K562 (cell line): ENCODE results near the gene TAMALIN. TPM values are rescaled to one million over a fixed set of nuclear protein-coding genes. Genes with fewer than 3 reads are reported as not detected.

Experiments
- ATAC-seq: fragments of 200-7000 bp; cut with Tn5 transposase; 3 replicates; pipeline ENCODE4 v1.9.1; 2020; ENCODE audit warnings: moderate library complexity
- BruUV-seq: library from RNA; stranded (reverse); fragments of 400-500 nt; replicated peaks from 2 replicates; lab custom pipeline; 2021; lab: Mats Ljungman, UMichigan
- CTCF ChIA-PET: fragments of 300-600 bp; formaldehyde crosslinking; extraction: SDS; loops from one replicate; lab custom pipeline; 2021; ENCODE audit warnings: low intra/inter-chr PET ratio; lab: Yijun Ruan, JAX
- POLR2A ChIA-PET: fragments of 300-600, 350-650 bp; sonication (Branson Sonifier 250); formaldehyde crosslinking; extraction: SDS; loops from one replicate; lab custom pipeline; 2021; ENCODE audit warnings: antibody characterized with exemption, inconsistent platforms; lab: Yijun Ruan, JAX
- DNase-seq, 4 experiments: peaks; one replicate each; pipeline versions ENCODE4 v3.0.0 to v3.0.0-alpha.2; 2011 to 2018; ENCODE audit warnings: low spot score in 3 of 4, mixed read lengths in 3 of 4; ENCODE audit errors: extremely low read depth in 1 of 4
- FAIRE-seq: peaks from 2 replicates; lab custom pipeline; 2011; peaks lifted over from hg19 to GRCh38; lab: Jason Lieb, UNC
- H2AFZ ChIP-seq: 2 replicates; pipeline ENCODE4 v1.6.0; 2011; ENCODE audit warnings: low read depth, low read length, control low read depth, inconsistent platforms
- H3K27ac ChIP-seq: fragments of 200-600 bp; 3 replicates; pipeline ENCODE4 v1.8.0; 2011; ENCODE audit warnings: low read depth, mild to moderate bottlenecking, control low read depth, inconsistent platforms, low read length, moderate library complexity, mixed read lengths; ENCODE audit errors: extremely low read depth
- H3K27me3 ChIP-seq, 2 experiments: fragments of 300-600 bp in 1 of 2; 2 replicates in 1 of 2; 3 replicates in 1 of 2; pipeline versions ENCODE4 v1.6.0 to v1.8.0; 2011; ENCODE audit warnings: inconsistent platforms in 2 of 2, low read length in 2 of 2, mild to moderate bottlenecking in 1 of 2, mixed read lengths in 1 of 2, moderate library complexity in 1 of 2; ENCODE audit not compliant: control insufficient read depth in 2 of 2, insufficient read depth in 2 of 2
- H3K36me3 ChIP-seq: fragments of 300-600 bp; 3 replicates; pipeline ENCODE4 v1.8.0; 2011; ENCODE audit warnings: mild to moderate bottlenecking, low read length, inconsistent platforms; ENCODE audit not compliant: control insufficient read depth, insufficient read depth
- H3K4me1 ChIP-seq, 2 experiments: fragments of 200-600 bp in 1 of 2; replicated peaks in 1 of 2; 2 replicates in 1 of 2; 3 replicates in 1 of 2; pipeline versions ENCODE4 v1.5.1 to v1.8.0; 2011; ENCODE audit warnings: inconsistent platforms in 2 of 2, low read length in 2 of 2, mild to moderate bottlenecking in 1 of 2, mixed read lengths in 1 of 2, moderate library complexity in 1 of 2; ENCODE audit not compliant: control insufficient read depth in 2 of 2, insufficient read depth in 2 of 2
- H3K4me2 ChIP-seq: 2 replicates; pipeline ENCODE4 v1.6.1; 2011; ENCODE audit warnings: low read length, control low read depth, inconsistent platforms, mixed read lengths; ENCODE audit not compliant: insufficient read depth
- H3K4me3 ChIP-seq: fragments of 200-600 bp; sonication (generic), shearing (Covaris generic); 2 replicates; pipeline ENCODE4 v1.5.1; 2016; ENCODE audit warnings: control low read depth, inconsistent platforms
- H3K79me2 ChIP-seq: fragments of 200-600 bp; 3 replicates; pipeline ENCODE4 v1.8.0; 2011; ENCODE audit warnings: low read length, inconsistent platforms; ENCODE audit not compliant: control insufficient read depth, insufficient read depth
- H3K9ac ChIP-seq, 2 experiments: 2 replicates each; pipeline versions ENCODE4 v1.6.0 to v1.6.1; 2011; ENCODE audit warnings: low read depth in 2 of 2, low read length in 2 of 2, control low read depth in 1 of 2, inconsistent platforms in 1 of 2, mild to moderate bottlenecking in 1 of 2, mixed read lengths in 1 of 2; ENCODE audit not compliant: insufficient read depth in 1 of 2
- H3K9me1 ChIP-seq: one replicate; pipeline ENCODE4 v1.6.0; 2011; ENCODE audit warnings: inconsistent platforms, mild to moderate bottlenecking, low read length, moderate library complexity; ENCODE audit not compliant: control insufficient read depth, insufficient read depth
- H3K9me3 ChIP-seq: replicated peaks from 2 replicates; pipeline ENCODE4 v1.5.1; 2011; ENCODE audit warnings: low read depth, low read length, inconsistent platforms; ENCODE audit not compliant: control insufficient read depth, insufficient read depth
- H4K20me1 ChIP-seq: replicated peaks from 2 replicates; pipeline ENCODE4 v1.6.1; 2011; ENCODE audit warnings: low read length, inconsistent platforms, mixed read lengths; ENCODE audit not compliant: control insufficient read depth, insufficient read depth
- DACH1 ChIP-seq: fragments of 450-650 bp; IDR thresholded peaks from 2 replicates; pipeline ENCODE4 v1.6.1; 2018; ENCODE audit not compliant: partially characterized antibody
- ELK1 ChIP-seq: sonication (generic); formaldehyde crosslinking; IDR thresholded peaks from 2 replicates; pipeline ENCODE4 v1.8.1; 2022; ENCODE audit warnings: missing genetic modification reagents
- SRF ChIP-seq, 2 experiments: fragments of 250-450, 450-650 bp in 1 of 2; sonication (Bioruptor Pico) in 1 of 2; sonication (generic) in 1 of 2; formaldehyde crosslinking; IDR thresholded peaks; 2 replicates each; pipeline versions ENCODE4 v1.5.0 to v1.5.1; 2020 to 2022; ENCODE audit warnings: mild to moderate bottlenecking in 1 of 2, missing genetic modification reagents in 1 of 2
- ZNF239 ChIP-seq: fragments of 250-450 bp; sonication (Bioruptor Pico); IDR thresholded peaks from 2 replicates; pipeline ENCODE4 v1.4.0; 2020; ENCODE audit warnings: mild to moderate bottlenecking
- WGBS: fragments of 100-300 bp; shearing (Covaris generic); methylation state at CpG from one replicate; pipeline ENCODE4 v1.1.6; 2016; ENCODE audit warnings: low coverage, mixed read lengths; ENCODE audit not compliant: insufficient coverage; ENCODE audit errors: missing lambda C conversion rate; 5-methylcytosine and 5-hydroxymethylcytosine counted together
- in situ Hi-C: fragments of 300-500 bp; cut with MboI; formaldehyde crosslinking; loops from 4 replicates; pipeline ENCODE4 v1.15.0; 2018; ENCODE audit warnings: inconsistent platforms, mixed read lengths
- intact Hi-C: fragments of 100-400 bp; cut with micrococcal nuclease; formaldehyde crosslinking; loops from 2 replicates; pipeline ENCODE4 v1.14.2; 2022
- polyA plus RNA-seq, 8 experiments: library from polyadenylated mRNA; depleted of rRNA in 4 of 8; stranded (reverse) in 5 of 8; unstranded in 3 of 8; fragments of >200 nt; fragmentation: Nextera tagmentation in 2 of 8; fragmentation: Illumina TruSeq in 1 of 8; extraction: Ambion mirVana in 2 of 8; extraction: Trizol in 1 of 8; gene quantifications; 2 replicates each; pipeline versions ENCODE4 v1.2.1 to v1.2.3, GENCODE V29; 2011 to 2014; ENCODE audit warnings: inconsistent platforms in 1 of 8, missing spikeins in 1 of 8
- total RNA-seq, 7 experiments: library from RNA; depleted of rRNA in 6 of 7; stranded (reverse); fragments of >200 nt in 6 of 7; fragmentation: Illumina TruSeq in 2 of 7; extraction: Trizol in 2 of 7; gene quantifications; 2 replicates each; pipeline versions ENCODE4 v1.2.1 to v1.2.3, GENCODE V29; 2011 to 2021; ENCODE audit warnings: low replicate concordance in 1 of 7

The TAMALIN gene
- total and polyA plus RNA-seq, 9 of the 15 experiments (the other 6 are each of a cell fraction or from before 2014, with no cell fraction given), result 0.74 to 2.2 (median 1.5) TPM; not detected in 2

GRCh38 chr12:51984657-51985056, 22.1 kb upstream of the TAMALIN start:
- POLR2A ChIA-PET, result interaction anchor here (0.6 to 1.7 kb wide), 3 partner anchors 13 to 95 kb away, joined by 3 to 4 read pairs (median 3); no protein-coding TSS in a partner anchor
- no peak for DNase-seq
- FAIRE-seq, result no peak
- no peak for ATAC-seq
- peaks cover 63% of the 10 kb centered on the region for H3K36me3 ChIP-seq
- no peak overlapping the region for H3K4me2 ChIP-seq
- CTCF ChIA-PET, result no interaction called here
- no peak overlapping the region for H3K4me3 ChIP-seq
- H3K9me3 ChIP-seq, result no peaks in the 10 kb centered on the region
- no peak for TF ChIP-seq DACH1
- TF ChIP-seq ELK1 (CRISPR knock-in tag), result no peak
- TF ChIP-seq ZNF239, result no peak
- peak in 1 of 2 experiments; percentile 84; a peak in 2 of 4 replicates for TF ChIP-seq SRF (CRISPR knock-in tag; IDR thresholded peaks at IDR 0.05)
- TF ChIP-seq, all 486 proteins: peak for 1
- H3K9ac ChIP-seq, result no peak overlapping the region
- H2AFZ ChIP-seq, result no peak overlapping the region
- H3K79me2 ChIP-seq, result no peaks in the 10 kb centered on the region
- H3K4me1 ChIP-seq, result peaks cover 0 to 6% of the 10 kb centered on the region in 2 experiments; a peak in 2 of 5 replicates
- in situ Hi-C loops (no loop called here), intact Hi-C loops (no loop called here)
- 91% methylated on average over 6 of the region's 6 CpGs for WGBS
- H3K27ac ChIP-seq, result no peak overlapping the region
- no peaks in the 10 kb centered on the region for H3K9me1 ChIP-seq
- no TSS peak for BruUV-seq
- H3K27me3 ChIP-seq, result no peaks in the 10 kb centered on the region
- no peaks in the 10 kb centered on the region; the same call in 1 of the 2 replicates for H4K20me1 ChIP-seq
